Subcutaneous adipose tissue (tissue), 4 donors: ENCODE measurements around the gene SPDYC. TPM values are rescaled to one million over a fixed set of nuclear protein-coding genes. Genes with fewer than 3 reads are reported as not detected.

Experiments
- total RNA-seq, 4 donors: library from RNA; depleted of rRNA; stranded (reverse); fragments of >200 nt; gene quantifications; one replicate each; pipeline ENCODE4 v1.1.0, GENCODE V29; 2016
- TF ChIP-seq, protein P1 (sequence below): fragments of 450-650 bp; IDR thresholded peaks from one replicate; pipeline ENCODE4 v1.5.1; 2016; ENCODE audit warnings: low read depth, mild to moderate bottlenecking, control low read depth, antibody characterized with exemption, moderate library complexity

SPDYC gene, protein sequence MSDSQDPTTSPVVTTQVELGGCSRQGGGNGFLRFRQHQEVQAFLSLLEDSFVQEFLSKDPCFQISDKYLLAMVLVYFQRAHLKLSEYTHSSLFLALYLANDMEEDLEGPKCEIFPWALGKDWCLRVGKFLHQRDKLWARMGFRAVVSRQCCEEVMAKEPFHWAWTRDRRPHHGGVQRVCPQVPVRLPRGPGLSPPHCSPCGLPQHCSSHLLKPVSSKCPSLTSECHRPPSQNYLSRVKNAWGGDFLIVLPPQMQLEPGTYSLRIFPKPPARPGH
- total RNA-seq = not detected

DNA sequence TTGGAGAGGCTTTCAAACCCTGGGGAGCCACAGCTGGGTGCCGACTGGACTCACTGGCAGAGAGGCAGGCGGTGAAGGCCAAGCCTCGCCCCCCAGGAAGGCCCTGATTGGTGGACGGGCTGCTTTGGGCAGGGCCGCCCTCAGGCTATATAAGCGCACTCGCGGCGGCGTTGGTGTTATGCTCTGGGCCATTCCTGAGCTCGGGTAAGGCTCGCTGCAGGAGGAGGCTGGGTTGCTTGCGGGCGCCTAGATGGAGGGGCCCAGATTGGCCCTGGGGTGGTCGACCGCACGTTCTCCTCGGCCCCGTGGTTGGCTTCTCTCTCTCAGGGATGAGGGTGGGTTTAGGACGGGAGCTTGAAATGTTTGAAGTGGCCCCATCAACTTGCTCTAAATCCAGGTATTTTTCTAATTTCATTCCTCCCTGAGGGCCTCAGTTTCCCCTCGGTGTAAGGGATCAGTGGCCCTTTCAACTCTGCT is at the start of gene SPDYC:
SPDYC (plus strand) TSS at position 176 of the 477 bp plus-strand sequence. CDS start 1,125 bp downstream, outside the sequence.
- TF ChIP-seq, protein P1, sequence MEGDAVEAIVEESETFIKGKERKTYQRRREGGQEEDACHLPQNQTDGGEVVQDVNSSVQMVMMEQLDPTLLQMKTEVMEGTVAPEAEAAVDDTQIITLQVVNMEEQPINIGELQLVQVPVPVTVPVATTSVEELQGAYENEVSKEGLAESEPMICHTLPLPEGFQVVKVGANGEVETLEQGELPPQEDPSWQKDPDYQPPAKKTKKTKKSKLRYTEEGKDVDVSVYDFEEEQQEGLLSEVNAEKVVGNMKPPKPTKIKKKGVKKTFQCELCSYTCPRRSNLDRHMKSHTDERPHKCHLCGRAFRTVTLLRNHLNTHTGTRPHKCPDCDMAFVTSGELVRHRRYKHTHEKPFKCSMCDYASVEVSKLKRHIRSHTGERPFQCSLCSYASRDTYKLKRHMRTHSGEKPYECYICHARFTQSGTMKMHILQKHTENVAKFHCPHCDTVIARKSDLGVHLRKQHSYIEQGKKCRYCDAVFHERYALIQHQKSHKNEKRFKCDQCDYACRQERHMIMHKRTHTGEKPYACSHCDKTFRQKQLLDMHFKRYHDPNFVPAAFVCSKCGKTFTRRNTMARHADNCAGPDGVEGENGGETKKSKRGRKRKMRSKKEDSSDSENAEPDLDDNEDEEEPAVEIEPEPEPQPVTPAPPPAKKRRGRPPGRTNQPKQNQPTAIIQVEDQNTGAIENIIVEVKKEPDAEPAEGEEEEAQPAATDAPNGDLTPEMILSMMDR = no peak

DNA sequence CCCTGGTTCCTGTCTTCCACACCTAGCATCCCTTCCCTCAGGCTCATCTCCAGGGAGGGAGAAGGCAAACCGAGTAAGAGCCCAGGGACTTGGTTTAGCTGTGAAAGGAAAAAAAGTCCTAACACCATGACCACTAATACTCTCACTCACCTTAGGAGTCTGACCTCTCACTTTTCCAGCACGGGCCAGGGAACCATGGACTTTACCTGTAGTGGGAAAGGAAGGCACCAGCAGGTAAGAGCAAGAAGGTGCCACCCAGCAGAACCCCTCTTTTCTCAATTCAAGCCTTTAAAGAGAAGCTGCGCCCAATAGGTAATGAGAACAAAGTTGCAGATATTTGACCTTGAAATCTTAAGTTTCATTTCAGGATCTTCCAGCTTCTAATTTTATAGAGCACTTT is 49.2 kb upstream of the SPDYC start:
- TF ChIP-seq, protein P1 = no peak

DNA sequence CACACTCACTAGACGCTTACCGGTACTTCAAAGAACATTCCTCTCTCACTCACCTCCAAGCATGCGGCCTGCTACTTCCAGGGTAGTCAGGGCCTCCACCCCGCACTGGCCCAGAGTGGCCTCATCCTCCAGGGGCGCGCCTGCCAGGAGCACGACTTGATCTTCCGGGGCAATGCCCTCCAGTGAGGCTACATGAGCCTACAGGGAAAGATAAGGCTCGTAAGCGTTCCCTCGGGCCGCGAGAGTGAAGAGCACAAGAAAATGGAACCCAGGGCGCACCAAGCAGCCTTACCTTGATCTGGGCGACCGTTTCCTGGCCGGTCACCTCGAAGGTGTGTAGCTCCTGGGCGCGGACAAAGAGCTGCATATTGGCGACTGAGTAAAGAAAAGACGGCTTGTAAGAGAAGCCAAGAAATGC is 48.6 kb upstream of the SPDYC start:
- TF ChIP-seq, protein P1 = no peak

DNA sequence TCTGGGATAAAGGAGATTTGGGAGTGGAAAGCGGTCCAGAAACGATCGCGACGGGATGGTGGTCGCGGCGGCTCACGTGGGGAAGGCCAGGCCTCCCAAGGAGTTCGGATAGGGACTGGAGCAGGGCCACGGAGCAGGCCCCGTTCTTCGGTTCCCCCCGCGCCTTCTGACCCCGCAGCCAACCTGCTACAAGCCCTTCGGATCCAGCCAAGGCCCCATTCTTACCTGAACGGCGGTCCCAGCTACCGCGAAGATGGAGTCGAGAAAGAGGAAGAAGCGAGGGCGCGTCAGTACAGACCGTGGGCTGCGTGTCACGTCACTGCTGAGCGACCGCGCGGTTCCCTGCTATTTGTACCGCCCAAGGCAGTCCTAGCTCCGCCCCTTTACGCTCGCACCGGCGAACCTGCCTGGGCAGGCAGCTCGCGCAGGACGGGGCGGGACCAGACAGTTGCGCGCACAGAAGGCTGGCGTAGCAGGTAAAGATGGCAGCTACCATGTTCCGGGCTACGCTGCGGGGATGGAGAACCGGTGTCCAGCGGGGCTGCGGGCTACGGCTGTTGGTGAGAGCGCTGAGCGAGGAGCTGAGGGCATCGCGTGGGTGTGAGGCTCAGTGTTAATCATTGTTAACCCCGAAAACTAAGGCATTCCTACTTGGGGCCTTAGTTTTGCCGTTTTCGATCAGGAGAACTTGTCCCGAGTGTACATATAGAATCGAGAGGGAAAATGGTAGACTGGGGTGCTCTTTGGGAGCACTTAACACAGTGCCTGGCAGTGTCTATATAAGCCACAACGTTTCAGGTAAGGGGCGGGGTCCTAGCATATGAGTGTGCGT is 48.0 kb upstream of the SPDYC start, which contains the start of the genes FAU and MRPL49:
FAU (minus strand) TSS at position 270 of the 832 bp plus-strand sequence. CDS start 321 bp downstream, outside the sequence.
MRPL49 (plus strand) TSS at position 457 of the 832 bp plus-strand sequence; CDS start at position 483, 26 bp downstream.
- TF ChIP-seq, protein P1 = no peak

DNA sequence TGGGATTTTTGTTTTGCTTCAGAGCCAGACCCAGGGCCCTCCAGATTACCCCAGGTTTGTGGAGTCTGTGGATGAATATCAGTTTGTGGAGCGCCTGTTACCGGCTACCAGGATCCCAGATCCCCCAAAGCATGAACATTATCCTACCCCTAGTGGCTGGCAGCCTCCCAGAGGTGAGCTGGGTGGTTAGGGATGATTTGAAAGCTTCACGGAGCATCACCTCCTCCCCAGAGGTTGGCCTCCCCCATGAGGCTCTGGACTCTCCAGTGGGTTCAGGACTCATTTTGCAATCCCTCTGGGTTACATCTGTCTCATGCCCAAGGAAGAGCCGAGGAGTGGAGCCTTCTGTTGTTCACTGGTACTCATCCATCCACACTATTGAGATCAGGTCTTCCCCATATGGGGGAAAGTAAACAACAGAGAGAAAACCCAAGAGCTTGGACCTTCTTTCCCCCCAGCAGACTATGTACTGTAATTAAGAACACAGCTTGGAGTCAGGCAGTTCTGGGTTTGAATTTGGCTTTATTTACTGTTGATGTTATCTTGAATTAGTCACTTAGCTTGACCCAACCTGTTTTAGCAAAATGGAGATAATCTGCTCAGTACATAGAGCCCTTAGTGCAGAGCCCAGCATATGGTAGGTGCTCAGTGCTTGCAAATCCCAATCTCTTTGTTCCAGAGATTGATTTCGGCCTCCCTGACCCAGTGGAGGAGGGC is 45.4 kb upstream of the SPDYC start:
- TF ChIP-seq, protein P1 = no peak

DNA sequence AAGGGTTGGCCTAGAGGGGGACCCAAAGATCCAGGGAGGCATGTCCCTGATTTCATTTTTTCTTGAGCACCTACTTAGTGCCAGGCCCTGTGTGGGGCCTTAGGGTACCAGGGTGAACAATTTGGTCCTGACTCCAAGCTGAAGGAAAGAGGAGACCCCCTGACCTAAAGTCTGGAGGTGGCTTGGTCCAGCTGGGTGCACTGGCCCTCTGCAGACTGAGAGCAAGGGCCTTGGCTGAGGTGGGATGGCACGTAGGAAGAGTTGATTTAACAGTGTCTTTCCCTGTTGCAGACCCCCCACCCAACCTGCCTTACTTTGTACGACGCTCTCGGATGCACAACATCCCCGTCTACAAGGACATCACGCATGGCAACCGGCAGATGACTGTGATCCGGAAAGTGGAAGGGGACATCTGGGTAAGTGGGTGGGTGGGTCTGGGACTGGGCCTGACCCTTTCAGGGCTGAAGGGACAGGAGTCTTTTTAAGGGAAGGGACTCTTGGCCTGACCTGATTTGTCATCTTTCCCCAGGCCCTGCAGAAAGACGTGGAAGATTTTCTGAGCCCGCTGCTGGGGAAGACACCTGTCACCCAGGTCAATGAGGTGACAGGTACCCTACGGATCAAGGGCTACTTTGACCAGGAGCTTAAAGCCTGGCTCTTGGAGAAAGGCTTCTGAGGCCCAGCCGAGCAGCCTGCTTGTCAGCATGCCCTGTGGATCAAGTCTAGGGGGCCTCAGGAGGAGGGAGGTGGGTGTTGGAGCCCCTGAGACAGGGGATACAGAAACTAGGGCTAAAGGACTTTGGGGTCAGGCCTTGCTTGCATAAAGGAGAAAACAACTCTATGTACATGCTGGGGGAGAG is 44.6 kb upstream of the SPDYC start:
- TF ChIP-seq, protein P1 = no peak
